ENCODE results near the gene PAH.

Gene PAH

DNA sequence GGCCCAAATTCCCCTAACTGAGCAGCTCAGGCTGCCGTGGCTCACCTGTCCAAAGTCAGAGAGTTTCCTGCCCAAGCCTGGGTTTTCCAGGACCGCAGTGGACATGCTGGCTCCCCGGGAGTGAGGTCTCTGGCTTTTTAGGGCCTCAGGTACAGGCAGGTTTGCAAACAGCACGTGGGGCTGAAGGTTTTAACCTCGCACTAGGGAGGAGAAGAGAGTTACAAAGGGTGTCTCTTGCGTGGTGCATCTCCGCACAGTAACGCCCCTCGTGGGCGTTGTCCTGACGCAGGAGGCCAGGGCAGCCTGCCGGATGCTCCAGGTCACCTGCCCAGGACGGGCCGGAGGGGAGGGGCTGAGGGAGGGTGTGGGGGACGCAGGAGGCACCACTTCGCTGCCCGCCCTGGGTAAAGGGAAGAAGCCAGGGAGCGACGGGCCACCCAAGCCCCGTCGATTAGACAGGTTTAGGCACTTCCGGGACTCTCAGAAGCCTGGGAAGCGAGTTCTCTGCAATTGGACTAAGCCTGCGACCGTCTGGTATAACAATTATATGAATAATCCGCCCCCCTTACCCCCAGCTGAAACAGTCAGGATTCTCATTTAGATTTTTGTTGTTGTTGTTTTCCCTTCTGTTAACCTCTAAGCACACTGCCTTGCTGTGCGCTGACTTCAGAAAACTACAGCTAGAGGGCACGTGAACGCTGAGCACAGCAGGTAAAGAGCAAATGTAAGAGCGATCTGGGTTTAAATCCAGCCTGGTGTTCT, at the start of gene PAH:
Gene PAH, minus strand, starts transcription at position 219 of the 762 bp plus-strand sequence. Its CDS starts 114 bp downstream, at position 105.
- DNase-seq = peak; percentile 55

DNA sequence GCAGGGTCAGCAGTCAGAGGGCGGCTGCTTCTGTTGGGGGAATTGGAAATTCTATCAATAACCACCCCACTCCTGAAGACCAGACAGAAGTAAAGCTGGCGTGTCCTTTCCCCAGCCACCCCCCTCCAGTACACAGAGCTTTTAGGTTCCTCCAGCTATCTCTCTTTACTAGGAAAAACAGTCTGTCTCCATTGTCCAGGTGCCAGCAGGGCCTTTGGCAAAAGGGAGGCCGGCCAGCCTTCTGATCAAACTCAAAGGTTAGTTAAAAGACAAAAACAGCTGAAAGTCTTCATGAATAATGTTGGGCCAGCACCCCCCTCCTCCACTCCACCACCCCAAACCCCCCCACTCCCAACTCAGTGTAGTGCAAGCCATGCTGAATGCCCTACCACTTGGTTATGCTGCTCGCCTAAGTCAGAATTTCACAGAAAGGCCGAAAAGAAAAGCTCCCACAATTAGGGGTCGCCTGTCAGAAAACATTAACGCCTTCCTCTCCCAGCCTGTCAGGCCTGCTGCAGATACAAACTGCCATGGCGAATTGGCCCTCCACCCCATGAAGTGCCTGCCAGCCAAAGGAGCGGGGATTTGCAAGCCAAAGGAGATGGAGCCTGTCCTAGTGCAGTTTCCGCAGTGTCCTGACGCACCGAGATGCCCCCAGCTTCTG, 49.3 kb upstream of the PAH start:
- no peak for DNase-seq

DNA sequence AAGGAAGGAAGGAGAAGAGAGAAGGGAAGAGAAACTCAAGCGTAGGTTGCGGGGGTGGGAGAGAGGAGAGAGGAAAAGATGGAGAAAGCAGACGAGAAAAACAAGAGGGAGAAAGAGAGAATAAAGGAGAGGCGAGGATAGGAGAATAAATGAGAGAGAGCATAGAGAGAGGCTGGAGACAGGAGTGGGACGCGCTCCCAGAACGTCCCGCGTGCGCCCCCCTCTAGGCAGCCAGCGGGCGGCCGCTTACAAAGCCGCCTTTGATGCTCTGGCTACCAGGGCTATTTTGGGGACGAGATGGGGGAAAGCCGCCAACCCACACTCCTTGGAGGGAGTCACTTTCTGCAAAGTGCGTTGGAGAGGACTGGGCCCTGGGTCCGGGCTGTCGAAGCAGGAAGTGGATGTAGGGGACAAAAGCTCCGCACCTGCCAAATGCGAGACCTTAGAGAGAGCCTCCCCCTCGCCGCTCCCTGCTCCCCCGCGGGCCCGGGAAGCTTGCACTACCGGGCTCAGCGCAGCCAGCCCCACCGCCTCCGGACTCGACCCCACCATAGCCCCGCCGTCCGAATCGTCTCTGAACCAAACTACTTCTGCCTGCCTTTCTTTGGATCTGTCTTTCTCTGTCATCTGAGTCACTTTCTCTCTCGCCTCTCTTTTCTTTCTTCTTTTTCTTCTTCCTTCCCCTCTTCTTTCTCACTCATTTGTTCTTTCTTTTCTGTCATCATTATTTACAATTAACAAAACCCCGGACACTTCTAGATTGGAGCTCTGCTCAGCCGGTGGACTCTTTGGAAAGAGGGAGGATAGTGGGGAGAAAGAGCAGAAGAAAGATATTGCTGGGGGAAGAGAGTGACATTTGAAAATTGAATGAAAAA, 48.5 kb upstream of the PAH start:
- no peak for DNase-seq

DNA sequence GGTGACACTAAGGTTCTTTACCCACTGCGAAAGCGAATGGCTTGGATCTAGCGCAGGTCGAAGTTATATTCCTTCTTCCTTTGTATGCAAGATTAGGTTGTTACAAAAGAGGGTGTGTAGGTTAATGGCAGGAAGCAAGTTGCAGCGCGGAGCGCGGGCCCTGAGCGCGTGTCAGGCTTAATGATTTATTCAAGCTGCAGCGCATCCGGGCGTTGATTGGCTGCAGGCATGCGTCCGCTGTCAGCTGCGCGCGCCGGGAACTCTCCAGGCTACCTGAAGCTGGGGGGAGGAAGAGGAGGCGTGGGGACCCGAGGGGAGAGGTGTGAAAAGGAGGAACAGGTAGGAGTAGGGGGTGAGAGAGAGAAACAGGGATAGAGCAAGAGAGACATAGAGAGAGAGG, 47.8 kb upstream of the PAH start:
- DNase-seq = no peak

DNA sequence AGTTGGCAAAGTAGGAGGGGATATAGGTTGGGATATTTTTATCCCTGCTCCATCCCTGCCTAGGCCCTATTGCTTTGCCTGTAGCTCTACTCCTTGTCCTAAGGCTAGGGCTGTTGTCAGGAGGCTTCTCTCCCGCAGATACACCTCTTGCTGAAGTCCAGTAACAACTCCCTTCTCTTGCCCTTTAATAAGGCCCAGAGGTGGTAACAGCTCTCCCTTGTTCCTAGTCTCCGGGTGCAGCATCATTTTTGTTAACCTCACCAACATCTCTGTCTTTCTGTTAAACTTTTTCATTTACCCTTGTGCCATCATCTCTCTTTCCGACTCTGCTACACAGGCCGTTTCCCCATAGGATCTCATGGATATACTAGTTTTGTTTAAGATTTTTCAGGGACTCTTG, 46.8 kb upstream of the PAH start:
- DNase-seq = no peak

DNA sequence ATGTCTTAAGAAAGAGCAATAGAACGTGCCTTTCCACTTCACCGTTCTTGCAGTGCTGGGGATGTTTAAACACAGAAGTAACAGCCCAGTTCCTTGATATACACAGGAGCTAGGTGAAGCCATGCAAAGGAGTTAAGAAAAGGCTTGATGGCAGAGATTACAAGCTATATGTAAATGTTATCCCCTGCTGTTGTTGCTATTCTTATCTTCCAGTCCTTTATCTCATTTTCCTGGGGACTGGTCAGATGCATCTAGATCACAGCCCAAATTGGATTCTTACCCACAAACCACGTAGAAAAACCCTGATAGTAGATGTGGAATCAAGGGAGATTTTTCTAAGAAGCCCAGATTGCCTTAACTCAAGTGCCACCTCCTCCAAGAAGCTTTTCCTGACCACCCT, 45.9 kb upstream of the PAH start:
- DNase-seq = no peak

DNA sequence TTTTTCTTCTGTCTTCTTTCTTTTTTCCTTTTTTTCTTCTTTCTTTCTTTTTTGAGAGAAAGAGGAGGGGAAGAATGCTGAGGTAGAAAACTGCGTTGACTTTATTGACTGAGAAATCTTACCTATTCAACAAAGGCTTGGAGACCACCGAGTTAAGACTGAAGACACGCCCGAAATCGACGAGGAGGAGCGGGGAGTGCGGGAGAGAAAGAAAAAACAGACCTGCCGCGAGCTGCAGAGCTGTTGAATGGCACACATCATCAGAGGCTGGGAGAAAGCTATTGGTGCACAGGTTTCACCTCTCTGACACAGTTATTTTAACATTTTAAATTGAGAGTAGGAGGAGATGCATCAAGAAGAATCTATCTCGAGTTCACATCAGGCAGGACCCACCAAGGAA, 45.5 kb upstream of the PAH start:
- DNase-seq = no peak

DNA sequence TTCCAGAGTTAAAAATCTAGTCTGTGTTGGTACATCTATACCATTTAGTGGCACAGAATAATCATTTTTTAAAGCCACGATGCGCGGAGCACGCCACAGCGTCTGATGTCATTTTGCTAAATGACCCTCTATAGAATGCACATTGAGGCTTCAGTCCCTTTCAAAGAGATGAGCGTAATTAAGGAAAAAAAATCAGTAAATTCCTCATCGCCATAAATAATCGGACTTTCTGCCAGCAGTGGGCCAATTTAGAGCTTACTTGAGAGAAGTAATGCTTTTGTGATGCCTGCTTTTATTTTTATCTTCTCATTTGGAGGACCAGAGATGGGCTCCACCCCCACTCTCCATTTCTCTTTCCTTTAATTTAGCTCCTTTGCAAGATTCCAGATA, 44.4 kb upstream of the PAH start:
- DNase-seq = no peak

DNA sequence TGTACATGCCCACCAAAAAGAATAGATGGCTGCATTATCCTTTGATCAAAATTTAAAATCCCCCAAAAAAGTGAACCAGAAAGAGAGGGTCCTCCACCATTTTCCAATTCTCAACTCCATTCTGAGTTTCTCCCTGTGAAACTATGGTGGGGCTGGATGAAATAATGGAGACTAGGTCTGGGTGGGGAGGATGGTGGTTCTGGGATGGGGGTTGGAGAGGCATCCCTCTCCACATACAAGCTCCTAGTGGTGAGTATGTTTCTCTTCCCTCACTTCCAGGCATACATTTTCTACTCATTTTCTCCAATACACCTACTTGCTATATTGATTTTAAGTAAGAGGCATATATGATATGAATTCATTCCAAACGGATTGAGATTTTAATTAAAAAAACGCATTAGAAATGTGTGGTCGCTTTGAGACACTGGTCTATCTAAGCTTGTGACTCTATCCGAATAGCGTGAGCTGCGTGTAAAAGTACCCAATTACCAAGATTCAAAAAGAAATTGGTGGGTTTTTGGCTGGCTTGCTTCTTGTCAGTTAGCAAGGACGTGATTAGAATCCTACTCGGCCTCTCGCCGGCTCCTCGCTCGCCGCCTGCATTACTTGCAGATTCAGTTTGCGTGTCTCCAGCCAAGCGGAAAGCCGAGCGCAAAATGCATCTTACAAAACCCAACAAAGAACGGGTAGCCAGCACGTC, 43.9 kb upstream of the PAH start:
- DNase-seq = no peak

DNA sequence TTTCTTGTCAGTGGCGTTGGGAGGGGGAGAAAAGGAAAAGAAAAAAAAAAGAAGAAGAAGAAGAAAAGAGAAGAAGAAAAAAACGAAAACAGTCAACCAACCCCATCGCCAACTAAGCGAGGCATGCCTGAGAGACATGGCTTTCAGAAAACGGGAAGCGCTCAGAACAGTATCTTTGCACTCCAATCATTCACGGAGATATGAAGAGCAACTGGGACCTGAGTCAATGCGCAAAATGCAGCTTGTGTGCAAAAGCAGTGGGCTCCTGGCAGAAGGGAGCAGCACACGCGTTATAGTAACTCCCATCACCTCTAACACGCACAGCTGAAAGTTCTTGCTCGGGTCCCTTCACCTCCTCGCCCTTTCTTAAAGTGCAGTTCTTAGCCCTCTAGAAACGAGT, 42.3 kb upstream of the PAH start:
- DNase-seq = no peak

DNA sequence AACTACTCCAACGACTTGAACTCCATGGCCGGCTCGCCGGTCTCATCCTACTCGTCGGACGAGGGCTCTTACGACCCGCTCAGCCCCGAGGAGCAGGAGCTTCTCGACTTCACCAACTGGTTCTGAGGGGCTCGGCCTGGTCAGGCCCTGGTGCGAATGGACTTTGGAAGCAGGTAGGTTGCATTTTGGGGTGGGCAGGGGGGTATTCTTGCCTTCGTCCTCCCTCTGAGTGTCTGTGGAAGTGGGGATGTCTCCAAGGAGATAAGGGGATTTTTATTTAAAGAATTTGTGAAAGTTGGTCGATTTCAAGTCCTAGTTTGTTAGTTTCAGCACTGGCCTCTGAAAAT, 41.8 kb upstream of the PAH start:
- no peak for DNase-seq

DNA sequence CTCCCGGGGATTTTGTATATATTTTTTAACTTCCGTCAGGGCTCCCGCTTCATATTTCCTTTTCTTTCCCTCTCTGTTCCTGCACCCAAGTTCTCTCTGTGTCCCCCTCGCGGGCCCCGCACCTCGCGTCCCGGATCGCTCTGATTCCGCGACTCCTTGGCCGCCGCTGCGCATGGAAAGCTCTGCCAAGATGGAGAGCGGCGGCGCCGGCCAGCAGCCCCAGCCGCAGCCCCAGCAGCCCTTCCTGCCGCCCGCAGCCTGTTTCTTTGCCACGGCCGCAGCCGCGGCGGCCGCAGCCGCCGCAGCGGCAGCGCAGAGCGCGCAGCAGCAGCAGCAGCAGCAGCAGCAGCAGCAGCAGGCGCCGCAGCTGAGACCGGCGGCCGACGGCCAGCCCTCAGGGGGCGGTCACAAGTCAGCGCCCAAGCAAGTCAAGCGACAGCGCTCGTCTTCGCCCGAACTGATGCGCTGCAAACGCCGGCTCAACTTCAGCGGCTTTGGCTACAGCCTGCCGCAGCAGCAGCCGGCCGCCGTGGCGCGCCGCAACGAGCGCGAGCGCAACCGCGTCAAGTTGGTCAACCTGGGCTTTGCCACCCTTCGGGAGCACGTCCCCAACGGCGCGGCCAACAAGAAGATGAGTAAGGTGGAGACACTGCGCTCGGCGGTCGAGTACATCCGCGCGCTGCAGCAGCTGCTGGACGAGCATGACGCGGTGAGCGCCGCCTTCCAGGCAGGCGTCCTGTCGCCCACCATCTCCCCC, 41.2 kb upstream of the PAH start:
- no peak for DNase-seq

DNA sequence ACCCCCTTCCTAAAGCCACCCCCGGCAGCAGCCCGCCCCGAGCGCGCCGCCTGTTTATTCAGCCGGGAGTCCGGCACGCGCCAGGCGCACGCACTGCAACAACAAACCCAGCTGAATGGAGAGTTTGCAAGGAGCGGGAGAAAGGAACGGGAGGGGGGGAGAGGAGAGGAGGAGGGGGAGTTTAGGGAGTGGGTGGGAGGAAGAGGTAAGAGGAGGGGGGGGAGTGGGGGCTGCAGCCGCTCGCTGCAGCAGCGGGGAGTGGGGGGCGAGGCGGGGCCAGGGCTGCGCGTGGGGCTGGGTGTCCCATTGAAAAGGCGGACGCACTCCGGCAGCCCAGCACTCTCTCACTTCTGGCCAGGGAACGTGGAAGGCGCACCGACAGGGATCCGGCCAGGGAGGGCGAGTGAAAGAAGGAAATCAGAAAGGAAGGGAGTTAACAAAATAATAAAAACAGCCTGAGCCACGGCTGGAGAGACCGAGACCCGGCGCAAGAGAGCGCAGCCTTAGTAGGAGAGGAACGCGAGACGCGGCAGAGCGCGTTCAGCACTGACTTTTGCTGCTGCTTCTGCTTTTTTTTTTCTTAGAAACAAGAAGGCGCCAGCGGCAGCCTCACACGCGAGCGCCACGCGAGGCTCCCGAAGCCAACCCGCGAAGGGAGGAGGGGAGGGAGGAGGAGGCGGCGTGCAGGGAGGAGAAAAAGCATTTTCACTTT, 40.5 kb upstream of the PAH start, which contains the start of gene ASCL1:
Gene ASCL1, plus strand, starts transcription at position 336 of the 712 bp plus-strand sequence. CDS start 571 bp downstream, outside the sequence.
- DNase-seq = no peak

DNA sequence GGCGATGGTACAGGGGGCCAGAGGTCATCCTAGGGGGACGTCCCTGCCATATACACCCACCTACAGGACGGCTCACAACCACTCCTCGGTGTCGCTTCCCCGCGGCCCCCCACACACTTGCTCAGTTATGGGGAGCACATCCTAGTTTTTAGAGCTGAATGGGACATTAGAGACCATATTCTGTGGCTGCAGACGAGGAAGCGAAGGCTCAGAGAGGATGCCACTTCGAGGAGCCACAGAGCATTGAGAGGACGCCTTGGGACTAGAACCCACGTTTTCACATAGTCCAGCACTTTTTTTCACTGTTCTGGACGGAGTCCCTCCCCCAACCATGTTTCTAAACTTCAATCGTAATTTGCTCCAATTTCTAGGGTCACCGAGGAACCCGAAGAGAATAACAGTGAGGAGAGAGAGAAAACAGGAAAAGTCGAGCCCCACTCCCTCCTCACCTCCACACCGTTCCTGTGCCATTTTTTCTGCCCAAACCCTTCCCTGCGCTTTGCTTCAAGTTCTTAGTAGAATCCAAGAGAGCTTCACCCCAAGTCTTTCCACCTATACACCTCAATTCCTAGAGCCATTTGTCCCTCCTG, 39.8 kb upstream of the PAH start:
- DNase-seq = no peak

DNA sequence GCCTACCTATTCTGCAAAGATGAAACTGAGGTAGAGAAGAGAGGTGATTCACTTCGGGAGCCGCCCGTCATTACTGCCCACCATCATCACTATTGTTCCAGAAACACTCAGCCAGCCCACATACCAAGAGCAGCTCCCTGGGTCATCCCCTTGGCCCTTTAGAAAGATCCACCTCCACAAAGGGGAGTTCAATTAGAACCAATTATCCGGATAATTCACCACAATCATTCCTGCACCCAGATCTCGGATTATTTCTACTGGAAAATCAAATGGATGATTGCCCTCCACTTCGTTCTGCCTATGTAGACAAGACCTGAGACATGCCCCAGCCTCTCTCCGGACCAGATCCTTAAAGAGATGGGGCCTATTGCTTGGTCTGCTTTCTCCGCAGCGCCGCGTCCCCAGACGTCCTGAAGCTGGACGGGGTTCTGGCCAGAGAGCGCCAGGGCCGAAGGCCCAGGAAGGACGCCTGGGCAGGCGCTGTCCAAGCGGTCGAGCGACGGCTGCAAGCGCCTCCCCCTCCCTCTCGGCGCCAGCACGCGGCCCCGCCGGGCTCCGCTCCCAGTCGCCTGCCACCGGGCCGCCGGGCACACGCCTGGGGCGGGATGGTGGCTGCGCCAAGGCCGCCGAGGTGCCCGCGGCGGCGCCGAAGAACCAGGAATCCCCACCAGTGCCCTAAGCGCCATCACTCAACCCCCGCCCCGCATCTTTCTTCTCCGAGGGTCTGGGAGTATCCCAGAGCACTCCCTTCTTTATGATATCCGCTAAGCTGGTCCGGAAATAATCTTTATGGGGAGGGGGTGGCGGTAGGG, 39.1 kb upstream of the PAH start:
- no peak for DNase-seq

DNA sequence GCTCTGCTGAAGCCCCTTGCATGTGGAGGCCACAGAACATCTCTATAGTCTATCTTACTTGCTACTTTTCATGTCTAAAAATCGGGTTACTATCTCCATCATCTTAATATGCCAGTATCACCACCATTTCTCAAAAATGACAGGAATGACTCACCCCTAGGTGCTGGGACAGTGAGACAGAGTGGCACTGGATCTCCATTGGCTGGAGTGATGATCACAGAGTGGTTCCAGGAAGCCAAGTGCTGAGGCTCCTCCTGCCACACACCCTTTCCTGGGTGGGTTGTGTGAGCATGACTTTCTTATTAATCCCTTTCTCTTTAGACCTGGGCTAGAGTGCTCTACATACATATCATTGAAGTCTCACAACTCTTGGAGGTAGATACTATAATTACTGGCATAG, 37.1 kb upstream of the PAH start:
- no peak for DNase-seq

DNA sequence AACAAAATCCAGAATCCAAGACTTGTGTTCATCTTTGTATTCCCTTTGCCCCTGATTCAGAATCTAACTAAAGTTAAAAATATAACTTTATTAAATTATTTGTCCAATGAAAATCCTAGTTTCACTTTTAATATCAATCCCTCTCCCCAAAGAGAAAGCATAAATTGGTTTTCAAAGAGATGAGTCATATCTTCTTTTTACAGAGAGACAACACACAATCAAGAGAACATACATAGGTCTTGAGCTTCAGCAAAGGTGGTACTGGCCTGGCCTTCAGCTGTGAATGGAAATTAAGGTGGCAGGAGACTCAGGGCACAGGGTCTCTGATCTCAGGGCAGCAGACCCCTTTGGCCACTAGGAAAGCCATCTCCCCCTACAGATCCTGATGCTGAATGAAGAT, 36.2 kb upstream of the PAH start:
- DNase-seq = no peak

DNA sequence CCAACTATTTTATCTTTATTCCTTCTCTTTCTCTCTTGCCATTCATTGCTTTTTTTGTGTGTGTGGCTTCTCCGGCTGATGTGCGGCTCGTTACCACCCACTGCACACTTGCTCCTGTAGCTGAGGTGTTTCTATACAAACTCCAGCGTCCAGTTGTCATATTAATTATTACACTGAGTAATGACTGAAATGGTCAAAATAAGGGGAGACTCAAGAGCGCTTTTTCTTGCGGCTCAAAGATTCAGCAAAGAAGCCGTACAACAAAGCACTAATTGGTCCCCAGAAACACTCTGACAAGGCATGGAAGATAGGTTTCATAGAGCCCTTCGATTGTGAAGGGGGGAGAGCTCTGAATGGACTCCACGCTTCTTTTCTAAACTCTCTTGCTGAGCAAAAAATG, 34.8 kb upstream of the PAH start:
- DNase-seq = no peak

DNA sequence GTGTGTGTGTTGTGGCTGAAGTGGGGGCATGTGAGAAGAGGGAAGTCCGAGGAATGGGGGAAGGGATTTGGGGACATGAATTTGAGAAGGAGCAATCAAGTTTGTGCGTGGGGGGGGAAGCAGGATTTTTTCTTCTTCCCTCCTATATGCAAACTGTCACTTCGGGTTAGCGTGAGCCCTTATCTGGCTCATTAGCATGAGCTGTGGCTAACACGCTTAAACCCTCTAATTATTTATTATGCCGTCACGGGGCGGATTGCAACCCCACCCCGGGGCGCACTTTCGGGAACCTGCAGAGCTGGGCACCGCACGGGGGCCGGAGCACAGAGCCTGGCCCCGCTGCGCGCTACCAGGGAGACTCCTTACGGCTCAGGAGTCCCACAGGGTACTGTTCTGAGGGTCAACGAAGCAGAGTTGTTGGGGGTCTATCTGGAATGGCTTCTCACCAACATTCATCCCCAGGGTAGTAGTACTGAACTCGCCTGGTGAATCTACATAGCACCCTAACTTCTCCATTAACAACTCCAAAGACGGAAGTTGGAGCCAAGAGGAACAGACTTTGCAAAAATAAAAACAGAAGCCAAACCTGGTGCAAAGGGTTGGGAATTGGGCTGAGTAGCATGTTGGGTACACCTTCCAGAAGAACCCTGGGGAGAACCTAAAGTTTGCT, 34.0 kb upstream of the PAH start:
- no peak for DNase-seq

All from activated CD8-positive, alpha-beta memory T cell treated with anti-CD3 and anti-CD28 coated beads, Interleukin-2, amount 50 U/mL, for 48 hours (primary cell).